ENCODE measurements around the gene CRNN. TPM values are rescaled to one million over a fixed set of nuclear protein-coding genes. Genes with fewer than 3 reads are reported as not detected.

CRNN gene
- total RNA-seq, 4 donors from 2014 or later = not detected

- TF ChIP-seq, protein P1, sequence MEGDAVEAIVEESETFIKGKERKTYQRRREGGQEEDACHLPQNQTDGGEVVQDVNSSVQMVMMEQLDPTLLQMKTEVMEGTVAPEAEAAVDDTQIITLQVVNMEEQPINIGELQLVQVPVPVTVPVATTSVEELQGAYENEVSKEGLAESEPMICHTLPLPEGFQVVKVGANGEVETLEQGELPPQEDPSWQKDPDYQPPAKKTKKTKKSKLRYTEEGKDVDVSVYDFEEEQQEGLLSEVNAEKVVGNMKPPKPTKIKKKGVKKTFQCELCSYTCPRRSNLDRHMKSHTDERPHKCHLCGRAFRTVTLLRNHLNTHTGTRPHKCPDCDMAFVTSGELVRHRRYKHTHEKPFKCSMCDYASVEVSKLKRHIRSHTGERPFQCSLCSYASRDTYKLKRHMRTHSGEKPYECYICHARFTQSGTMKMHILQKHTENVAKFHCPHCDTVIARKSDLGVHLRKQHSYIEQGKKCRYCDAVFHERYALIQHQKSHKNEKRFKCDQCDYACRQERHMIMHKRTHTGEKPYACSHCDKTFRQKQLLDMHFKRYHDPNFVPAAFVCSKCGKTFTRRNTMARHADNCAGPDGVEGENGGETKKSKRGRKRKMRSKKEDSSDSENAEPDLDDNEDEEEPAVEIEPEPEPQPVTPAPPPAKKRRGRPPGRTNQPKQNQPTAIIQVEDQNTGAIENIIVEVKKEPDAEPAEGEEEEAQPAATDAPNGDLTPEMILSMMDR (IDR thresholded peaks at IDR 0.05) = no peak
- TF ChIP-seq POLR2A (IDR thresholded peaks at IDR 0.05) = no peak
- no peaks in the 10 kb centered on the region for H3K36me3 ChIP-seq
- H3K4me3 ChIP-seq (replicated peaks in 1 of 3) = no peak overlapping the region
- H3K27ac ChIP-seq = no peak overlapping the region
- H3K4me1 ChIP-seq = no peaks in the 10 kb centered on the region
- H3K27me3 ChIP-seq = no peaks in the 10 kb centered on the region
- no peaks in the 10 kb centered on the region for H3K9me3 ChIP-seq
- intact Hi-C loops (cut with DNase I) = no loop called here
- WGBS, 2 donors = 78 to 84% methylated on average over 5 of the region's 5 CpGs
- no peak for DNase-seq
Observed at GRCh38 chr1:152448496-152448895, 34.4 kb upstream of the CRNN start.

DNA sequence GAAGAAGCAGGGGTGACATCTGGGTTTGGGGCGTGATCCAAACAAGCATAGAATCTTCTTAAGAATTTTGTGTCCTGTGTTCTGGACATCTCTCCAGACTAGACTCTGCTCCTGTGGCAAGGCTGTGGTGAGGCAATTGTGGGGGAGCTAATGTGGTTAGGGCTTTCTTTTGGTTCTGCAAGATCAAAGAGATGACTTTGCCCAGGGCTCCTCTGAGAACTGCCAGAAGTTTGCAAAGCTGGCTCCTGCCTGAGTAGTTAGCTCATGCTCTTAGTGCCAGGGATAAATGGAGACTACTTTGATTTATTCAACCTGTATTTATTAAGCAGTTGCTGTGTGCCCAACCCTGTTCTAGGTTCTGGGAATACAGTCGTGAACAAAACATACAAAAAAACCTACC lies 34.0 kb upstream of the CRNN start:
- Histone ChIP-seq H3K4me1 (no peaks in the 10 kb centered on the region), H3K27ac (no peak overlapping the region), H3K4me3 (replicated peaks in 1 of 3) (no peak overlapping the region), H3K27me3 (no peaks in the 10 kb centered on the region), H3K9me3 (no peaks in the 10 kb centered on the region), H3K36me3 (no peaks in the 10 kb centered on the region)
- TF ChIP-seq, protein P1 (IDR thresholded peaks at IDR 0.05) = no peak
- TF ChIP-seq POLR2A (IDR thresholded peaks at IDR 0.05) = no peak
- intact Hi-C loops (cut with DNase I) = no loop called here
- 9 to 40% methylated on average over 2 of the region's 2 CpGs for WGBS, 2 donors
- no peak for DNase-seq

DNA sequence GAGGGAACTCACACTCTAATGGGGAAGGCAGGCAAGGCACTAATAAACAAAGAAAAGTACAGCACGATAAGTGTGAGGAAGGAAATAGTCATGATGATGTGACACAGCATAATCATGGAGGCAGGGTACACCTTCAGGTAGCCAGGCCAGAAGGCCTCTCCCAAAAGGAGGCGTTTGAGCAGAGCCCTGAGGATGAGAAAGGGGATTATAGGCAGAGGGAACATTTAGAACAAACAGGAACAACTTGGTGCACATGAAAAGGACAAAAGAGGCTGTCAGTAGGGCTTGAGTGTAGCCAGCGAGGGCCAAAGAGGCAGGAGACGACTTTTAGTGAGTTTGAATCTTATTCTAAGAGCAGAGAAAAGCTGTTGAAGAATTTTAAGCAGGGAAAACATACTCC lies 33.4 kb upstream of the CRNN start:
- TF ChIP-seq, protein P1 (IDR thresholded peaks at IDR 0.05) = no peak
- no peak for TF ChIP-seq POLR2A (IDR thresholded peaks at IDR 0.05)
- 59 to 75% methylated on average over 4 of the region's 4 CpGs for WGBS, 2 donors
- no peaks in the 10 kb centered on the region for H3K27me3 ChIP-seq
- H3K27ac ChIP-seq = no peak overlapping the region
- intact Hi-C loops (cut with DNase I) = no loop called here
- H3K4me1 ChIP-seq = no peaks in the 10 kb centered on the region
- H3K9me3 ChIP-seq = no peaks in the 10 kb centered on the region
- H3K4me3 ChIP-seq (replicated peaks in 1 of 3) = no peak overlapping the region
- no peak for DNase-seq
- no peaks in the 10 kb centered on the region for H3K36me3 ChIP-seq

GRCh38 chr1:152444045-152444444 lies 30.0 kb upstream of the CRNN start:
- no peak for TF ChIP-seq POLR2A (IDR thresholded peaks at IDR 0.05)
- TF ChIP-seq, protein P1 (IDR thresholded peaks at IDR 0.05) = no peak
- Histone ChIP-seq H3K27ac (no peak overlapping the region), H3K4me1 (no peaks in the 10 kb centered on the region), H3K4me3 (replicated peaks in 1 of 3) (no peak overlapping the region), H3K36me3 (no peaks in the 10 kb centered on the region), H3K9me3 (no peaks in the 10 kb centered on the region), H3K27me3 (no peaks in the 10 kb centered on the region)
- intact Hi-C loops (cut with DNase I) = loop anchor here (5.0 kb wide), 1 partner anchor 252 kb away; no protein-coding TSS in a partner anchor
- WGBS, 2 donors = 69 to 80% methylated on average over 4 of the region's 4 CpGs
- DNase-seq = no peak

DNA sequence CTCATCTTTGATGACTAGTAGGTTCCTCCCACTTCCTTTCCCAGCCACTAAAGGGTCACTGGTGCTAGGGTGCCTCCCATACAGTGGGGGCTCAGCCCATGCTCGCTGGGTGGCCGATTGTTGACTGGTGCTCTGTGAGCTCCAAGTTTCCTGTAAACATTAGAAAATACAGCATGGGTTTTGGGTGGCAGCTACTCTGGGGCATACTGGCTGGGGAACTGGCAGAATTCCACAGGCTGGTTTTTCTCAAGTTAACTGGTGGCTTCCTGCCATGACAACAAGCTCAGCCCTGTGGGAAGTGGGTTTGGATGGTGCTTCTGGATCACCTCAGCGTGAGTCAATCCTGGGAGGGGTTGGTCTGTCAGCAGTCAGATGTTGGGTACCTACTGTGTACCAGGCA lies 28.7 kb upstream of the CRNN start:
- intact Hi-C loops (cut with DNase I) = loop anchor here (5.0 kb wide), 1 partner anchor 250 kb away; no protein-coding TSS in a partner anchor
- DNase-seq = peak; percentile 14 to 16
- 14 to 25% methylated on average over 3 of the region's 3 CpGs for WGBS, 2 donors
- Histone ChIP-seq H3K27me3 (no peaks in the 10 kb centered on the region), H3K4me3 (replicated peaks in 1 of 3) (no peak overlapping the region), H3K9me3 (no peaks in the 10 kb centered on the region), H3K27ac (no peak overlapping the region), H3K36me3 (no peaks in the 10 kb centered on the region), H3K4me1 (no peaks in the 10 kb centered on the region)
- no peak for TF ChIP-seq POLR2A (IDR thresholded peaks at IDR 0.05)
- TF ChIP-seq, protein P1 (IDR thresholded peaks at IDR 0.05) = no peak
